ENCODE measurements around the gene EIF3F.

GRCh38 chr11:8022876-8023275 lies 35.7 kb downstream of the EIF3F start:
- TF ChIP-seq POLR2A (IDR thresholded peaks at IDR 0.05) (no peak), CTCF (IDR thresholded peaks at IDR 0.05) (no peak)

Measured in Peyer's patch (tissue), 4 donors.